HK-2 (cell line): ENCODE data around the gene TMEM181.
"Not testable (repeated sequence)": the region's sequence is repeated elsewhere in the genome, so short reads cannot be mapped to it uniquely, and the experiment has no call there.

Experiments
- DNase-seq: peaks from one replicate; pipeline ENCODE4 v3.0.0-alpha.2; 2018; ENCODE audit not compliant: unreplicated experiment

Gene TMEM181

GRCh38 chr6:158559895-158560835 lies at the start of gene TMEM181:
TMEM181 (plus strand) TSS chr6:158560091; CDS start chr6:158560225, 134 bp downstream.
- peak; percentile 79 for DNase-seq

GRCh38 chr6:158512809-158513208 lies 47.1 kb upstream of the TMEM181 start:
- DNase-seq, result no peak

DNA sequence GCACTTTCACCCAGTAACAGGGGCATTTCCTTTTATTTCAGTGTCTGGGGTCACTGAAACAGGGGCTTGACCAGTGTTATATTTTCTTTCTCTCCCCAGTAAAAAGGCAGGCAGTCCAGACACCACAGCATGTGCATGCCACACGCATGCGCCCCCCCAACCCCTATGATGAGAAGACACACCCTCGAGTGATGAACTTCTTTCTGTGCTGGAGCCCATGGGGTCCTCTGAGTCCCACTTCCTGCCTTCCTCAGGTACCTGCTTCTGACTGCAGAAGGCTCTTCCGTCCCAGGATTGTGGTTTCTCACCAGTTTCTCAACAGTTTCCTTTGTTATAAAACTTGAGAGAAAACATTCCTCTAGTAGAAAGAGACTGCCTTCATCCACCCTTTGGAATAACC lies 45.7 kb upstream of the TMEM181 start:
- no peak for DNase-seq

- no peak for DNase-seq
Observed at GRCh38 chr6:158514991-158515390, 44.9 kb upstream of the TMEM181 start.

DNA sequence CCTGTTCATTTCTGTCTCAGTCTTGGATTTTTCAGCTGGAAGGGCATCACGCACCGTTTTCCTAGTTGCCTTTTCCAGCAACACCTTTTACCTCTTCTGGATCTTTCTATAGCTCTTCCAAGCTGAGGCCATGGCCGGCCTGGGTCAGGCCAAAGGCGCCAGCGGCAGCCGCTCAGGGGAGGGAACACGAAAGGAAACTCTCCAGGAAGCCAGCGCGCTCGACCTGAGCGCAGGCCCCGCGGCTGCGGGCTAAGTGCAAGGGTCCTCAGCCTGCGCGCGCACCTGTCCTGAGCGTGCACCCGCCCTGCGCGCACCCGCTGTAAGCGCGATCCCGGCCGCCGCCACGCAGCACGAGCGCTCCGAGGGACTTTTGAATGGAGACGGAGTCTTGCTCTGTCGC lies 43.8 kb upstream of the TMEM181 start:
- no peak for DNase-seq

GRCh38 chr6:158517038-158517437 lies 42.9 kb upstream of the TMEM181 start:
- no peak for DNase-seq

DNA sequence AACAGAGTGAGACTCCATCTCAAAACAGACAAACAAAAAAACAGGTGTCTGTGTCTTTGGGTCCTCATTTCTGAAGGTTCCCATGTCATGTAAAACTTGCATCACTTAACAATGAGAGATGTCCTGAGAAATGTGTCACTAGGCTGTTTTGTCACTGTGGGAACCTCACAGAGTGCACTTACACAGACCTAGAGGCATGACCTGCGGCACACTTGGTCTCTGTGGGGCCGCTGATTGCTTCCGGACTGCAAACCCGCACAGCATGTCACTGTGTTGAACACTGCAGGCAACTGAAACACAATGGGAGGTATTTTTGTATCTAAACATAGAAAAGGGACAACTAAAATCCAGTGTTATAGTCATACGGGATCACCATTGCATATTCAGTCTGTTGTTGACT lies 42.3 kb upstream of the TMEM181 start:
- DNase-seq, result no peak

- peak; percentile 67 for DNase-seq
Observed at GRCh38 chr6:158518191-158519127, 41.4 kb upstream of the TMEM181 start.

DNA sequence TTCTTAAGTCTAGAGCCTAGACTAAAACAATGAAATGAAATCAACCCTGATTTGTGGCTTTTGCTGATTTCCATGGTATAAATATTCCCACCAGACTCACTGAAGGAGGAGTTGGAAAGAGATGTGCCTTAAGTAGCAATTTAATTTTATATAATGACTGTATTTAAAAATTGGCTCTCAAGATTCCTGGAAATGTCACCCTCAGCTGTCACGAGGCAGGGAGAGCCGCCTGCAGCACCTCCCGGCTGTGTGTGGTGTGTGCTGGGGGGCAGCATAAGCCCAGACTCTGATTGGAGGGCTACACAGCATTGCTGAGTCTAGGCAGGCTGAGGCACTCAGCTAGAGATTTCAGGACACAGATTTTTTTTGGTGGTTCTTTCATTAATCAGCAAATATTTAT lies 40.6 kb upstream of the TMEM181 start:
- DNase-seq, result no peak

DNA sequence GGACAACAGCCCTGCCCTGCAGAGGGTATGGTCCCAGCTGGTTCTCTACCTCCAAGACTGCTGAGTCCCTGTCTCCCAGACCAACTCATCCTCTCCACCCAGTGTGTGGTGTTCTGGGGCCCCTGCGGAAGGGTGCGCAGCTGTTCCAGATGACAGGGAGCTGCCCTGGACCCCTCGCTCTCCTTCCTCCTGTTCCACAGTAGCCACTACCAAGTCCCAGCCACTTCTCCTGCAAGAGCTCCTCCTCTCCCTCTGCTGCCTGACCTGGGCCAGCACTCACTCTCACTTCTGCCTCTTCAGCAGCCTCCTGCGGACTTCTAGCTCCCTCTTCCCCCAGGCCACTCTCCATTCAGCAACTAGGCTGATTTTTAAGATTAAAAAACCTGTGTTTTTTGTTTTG lies 40.1 kb upstream of the TMEM181 start:
- DNase-seq, result no peak

DNA sequence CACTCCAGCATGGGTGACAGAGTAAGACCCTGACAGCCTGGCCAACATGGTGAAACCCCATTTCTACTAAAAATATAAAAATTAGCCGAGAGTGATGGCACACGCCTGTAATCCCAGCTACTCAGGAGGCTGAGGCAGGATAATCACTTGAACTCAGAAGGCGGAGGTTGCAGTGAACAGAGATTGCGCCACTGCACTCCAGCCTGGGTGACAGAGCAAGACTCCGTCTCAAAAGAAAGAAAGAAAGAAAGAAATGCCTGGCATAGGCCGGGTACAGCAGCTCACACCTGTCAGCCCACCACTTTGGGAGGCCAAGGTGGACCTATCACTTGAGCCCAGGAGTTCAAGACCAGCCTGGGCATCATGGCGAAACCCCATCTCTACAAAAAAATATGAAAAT lies 38.9 kb upstream of the TMEM181 start:
- not testable (repeated sequence) for DNase-seq

DNA sequence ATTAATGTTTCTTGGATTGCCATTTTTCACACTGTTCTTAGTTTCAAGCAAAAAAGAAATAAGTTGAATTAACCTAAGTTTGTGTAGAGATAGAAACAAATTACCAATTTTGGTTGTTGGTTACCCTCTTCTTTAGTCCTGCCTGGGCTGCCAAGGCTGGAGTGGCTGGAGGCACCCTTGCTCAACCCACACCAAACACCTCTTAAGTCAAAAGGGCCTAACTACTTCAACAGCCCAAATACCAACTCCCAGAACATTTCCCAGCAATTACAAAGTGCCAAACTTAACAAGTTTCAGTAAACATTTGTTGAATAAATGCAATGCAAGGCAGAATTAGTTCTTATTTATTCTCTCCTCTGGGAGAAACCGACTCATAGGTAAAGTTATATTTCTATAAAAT lies 38.1 kb upstream of the TMEM181 start:
- no peak for DNase-seq

GRCh38 chr6:158522616-158523015 lies 37.3 kb upstream of the TMEM181 start:
- no peak for DNase-seq

GRCh38 chr6:158524311-158524710 lies 35.6 kb upstream of the TMEM181 start:
- DNase-seq, result no peak

DNA sequence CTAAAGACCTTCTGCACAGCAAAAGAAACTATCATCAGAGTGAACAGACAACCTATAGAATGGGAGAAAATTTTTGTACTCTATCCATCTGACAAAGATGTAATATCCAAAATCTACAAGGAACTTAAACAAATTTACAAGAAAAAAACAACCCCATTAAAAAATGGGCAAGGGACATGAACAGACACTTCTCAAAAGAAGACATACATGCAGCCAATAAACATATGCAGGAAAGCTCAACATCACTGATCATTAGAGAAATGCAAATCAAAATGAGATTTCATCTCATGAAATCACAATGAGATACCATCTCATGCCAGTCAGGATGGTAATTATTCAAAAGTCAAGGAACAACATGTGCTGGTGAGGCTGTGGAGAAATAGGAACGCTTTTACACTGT lies 32.0 kb upstream of the TMEM181 start:
- not testable (repeated sequence) for DNase-seq

GRCh38 chr6:158528826-158529225 lies 31.1 kb upstream of the TMEM181 start:
- DNase-seq, result no peak

- DNase-seq, result no peak
Observed at GRCh38 chr6:158529629-158530028, 30.3 kb upstream of the TMEM181 start.

- DNase-seq, result no peak
Observed at GRCh38 chr6:158531566-158531965, 28.3 kb upstream of the TMEM181 start.

- DNase-seq, result no peak
Observed at GRCh38 chr6:158531970-158532369, 27.9 kb upstream of the TMEM181 start.

DNA sequence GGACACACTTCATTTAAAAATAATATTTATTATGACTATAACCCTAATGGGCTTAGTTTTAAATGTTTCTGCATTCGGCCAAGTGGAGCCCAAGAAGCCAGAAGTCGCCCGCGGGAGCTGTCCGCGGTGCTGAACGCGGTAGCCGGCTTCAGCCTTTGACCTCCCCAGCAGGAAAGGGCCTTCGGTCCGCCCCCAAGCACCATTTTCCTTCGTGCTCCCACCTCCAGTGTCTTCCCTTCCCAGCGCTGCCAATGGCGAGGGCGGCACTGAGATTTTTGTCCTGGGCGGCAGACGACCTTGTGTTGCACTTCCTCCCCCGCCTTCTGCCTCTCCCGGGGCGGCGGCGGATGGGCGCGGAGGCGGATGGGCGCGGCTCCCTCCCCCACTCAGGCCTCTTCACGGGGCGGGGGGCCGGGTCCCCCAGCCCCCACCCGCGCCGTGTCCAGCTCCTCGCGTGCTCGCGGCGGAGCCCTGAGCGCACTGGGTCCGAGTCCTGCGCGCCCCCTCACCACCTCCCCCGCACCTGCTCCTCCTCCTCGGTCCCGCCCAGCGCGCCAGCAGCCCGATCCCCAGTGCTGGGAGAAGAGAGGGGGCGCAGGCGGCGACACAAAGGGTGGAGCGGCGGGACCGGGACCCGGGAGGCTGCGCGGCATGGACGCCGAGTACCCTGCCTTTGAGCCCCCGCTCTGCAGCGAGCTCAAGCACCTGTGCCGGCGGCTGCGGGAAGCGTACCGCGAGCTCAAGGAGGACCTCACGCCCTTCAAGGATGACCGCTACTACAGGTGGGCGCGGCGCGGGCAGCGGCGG lies 23.6 kb upstream of the TMEM181 start:
- DNase-seq, result peak; percentile 80
